Measurements from ENCODE around the gene CELF1. TPM values are rescaled to one million over a fixed set of nuclear protein-coding genes. Genes with fewer than 3 reads are reported as not detected.

CELF1 gene
- polyA plus RNA-seq, 1 donor (not counting 4 experiments of a cell fraction or from before 2014, with no cell fraction given): 110 TPM

DNA sequence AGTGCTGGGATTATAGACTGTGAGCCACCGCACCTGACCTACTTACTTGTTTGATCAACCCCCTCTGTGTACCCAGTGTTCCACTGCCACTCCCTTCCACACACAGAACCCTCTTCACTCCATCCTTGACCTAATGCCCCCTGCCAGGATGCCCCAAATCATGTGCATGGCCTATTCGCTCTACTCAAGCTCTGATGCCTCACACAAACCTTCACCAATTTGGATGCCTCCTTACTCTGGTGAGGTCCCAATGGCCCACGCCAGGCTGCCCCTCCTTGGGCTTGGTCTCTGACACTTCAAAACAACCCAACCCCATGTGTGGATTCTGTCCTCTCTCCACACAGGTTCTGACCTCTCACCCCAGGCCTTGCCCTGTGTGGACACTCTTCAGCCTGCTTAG lies 117.2 kb downstream of the CELF1 start:
- H3K4me1 ChIP-seq (ENCODE audit: control insufficient read depth, extremely low read depth, insufficient read depth, low read length): no peaks in the 10 kb centered on the region
- FAIRE-seq (no peak), DNase-seq (ENCODE audit: low read depth, low spot score) (no peak)

DNA sequence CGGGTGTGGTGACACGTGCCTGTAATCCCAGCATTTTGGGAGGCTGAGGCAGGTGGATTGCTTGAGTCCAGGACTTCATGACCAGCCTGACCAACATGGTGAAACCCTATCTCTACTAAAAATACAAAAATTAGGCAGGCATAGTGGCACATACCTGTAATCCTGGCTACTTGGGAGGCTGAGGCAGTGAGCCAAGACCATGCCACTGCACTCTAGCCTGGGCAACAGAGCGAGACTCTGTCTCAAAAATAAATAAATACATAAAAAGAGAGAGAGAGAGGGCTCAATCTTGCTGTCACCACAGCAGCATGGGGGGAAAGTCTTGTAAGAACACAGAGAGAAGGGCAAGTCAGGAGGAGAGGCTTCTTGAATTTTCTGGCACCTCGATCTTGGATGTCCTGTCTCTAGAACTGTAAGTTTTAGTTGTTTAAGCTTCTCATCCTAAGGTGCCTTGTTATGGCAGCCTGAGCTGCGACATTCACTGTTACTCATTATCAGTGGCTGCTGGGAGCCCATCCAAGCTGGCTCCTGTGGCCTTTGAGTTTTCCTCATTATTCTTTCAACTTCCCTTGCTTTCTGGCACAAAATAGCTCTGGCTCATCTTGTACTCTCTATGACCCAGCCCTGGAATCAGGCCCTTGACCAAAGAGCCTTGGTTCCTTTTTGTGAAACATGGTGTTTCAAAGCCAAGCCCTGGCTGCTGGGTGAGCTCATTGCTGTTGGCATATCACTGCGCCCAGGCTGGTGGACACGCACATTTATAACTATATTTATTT lies 118.7 kb downstream of the CELF1 start:
- H3K27ac ChIP-seq (ENCODE audit: control insufficient read depth, insufficient read depth, low read length): no peak overlapping the region
- peaks cover 0 to 2% of the 10 kb centered on the region in 2 experiments for H3K36me3 ChIP-seq (ENCODE audit: control insufficient read depth in 2 of 2, extremely low read depth in 1 of 2, insufficient read depth in 2 of 2, low read length in 2 of 2)
- H3K4me1 ChIP-seq (ENCODE audit: control insufficient read depth, extremely low read depth, insufficient read depth, low read length): no peaks in the 10 kb centered on the region
- no peaks in the 10 kb centered on the region for H4K20me1 ChIP-seq (ENCODE audit: control insufficient read depth, extremely low read depth, insufficient read depth, low read length)
- H3K4me2 ChIP-seq (ENCODE audit: control insufficient read depth, extremely low read depth, insufficient read depth, low read depth, low read length): no peak overlapping the region
- DNase-seq (ENCODE audit: low read depth, low spot score) (no peak), FAIRE-seq (no peak)
- H3K9me1 ChIP-seq (ENCODE audit: control insufficient read depth, extremely low read depth, insufficient read depth, low read length): no peaks in the 10 kb centered on the region
- no peaks in the 10 kb centered on the region for H3K27me3 ChIP-seq (ENCODE audit: control insufficient read depth, extremely low read depth, insufficient read depth, low read length)
- no peak overlapping the region for H2AFZ ChIP-seq (ENCODE audit: control insufficient read depth, low read length)
- no peak for TF ChIP-seq EZH2 (IDR thresholded peaks at IDR 0.05; ENCODE audit: low read length)
- TF ChIP-seq, protein P1, sequence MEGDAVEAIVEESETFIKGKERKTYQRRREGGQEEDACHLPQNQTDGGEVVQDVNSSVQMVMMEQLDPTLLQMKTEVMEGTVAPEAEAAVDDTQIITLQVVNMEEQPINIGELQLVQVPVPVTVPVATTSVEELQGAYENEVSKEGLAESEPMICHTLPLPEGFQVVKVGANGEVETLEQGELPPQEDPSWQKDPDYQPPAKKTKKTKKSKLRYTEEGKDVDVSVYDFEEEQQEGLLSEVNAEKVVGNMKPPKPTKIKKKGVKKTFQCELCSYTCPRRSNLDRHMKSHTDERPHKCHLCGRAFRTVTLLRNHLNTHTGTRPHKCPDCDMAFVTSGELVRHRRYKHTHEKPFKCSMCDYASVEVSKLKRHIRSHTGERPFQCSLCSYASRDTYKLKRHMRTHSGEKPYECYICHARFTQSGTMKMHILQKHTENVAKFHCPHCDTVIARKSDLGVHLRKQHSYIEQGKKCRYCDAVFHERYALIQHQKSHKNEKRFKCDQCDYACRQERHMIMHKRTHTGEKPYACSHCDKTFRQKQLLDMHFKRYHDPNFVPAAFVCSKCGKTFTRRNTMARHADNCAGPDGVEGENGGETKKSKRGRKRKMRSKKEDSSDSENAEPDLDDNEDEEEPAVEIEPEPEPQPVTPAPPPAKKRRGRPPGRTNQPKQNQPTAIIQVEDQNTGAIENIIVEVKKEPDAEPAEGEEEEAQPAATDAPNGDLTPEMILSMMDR (optimal IDR thresholded peaks at IDR 0.05 in 1 of 3, IDR thresholded peaks at IDR 0.05 in 1 of 3, conservative IDR thresholded peaks at IDR 0.05 in 1 of 3; ENCODE audit: extremely low read depth in 1 of 3, insufficient read depth in 2 of 3, low read length in 3 of 3): no peak
- H3K9ac ChIP-seq (ENCODE audit: control insufficient read depth, extremely low read depth, insufficient read depth, low read length): no peak overlapping the region
- H3K79me2 ChIP-seq (ENCODE audit: control insufficient read depth, insufficient read depth, low read length): no peaks in the 10 kb centered on the region
- H3K4me3 ChIP-seq (ENCODE audit: control insufficient read depth in 2 of 3, extremely low read depth in 1 of 3, insufficient read depth in 2 of 3, low read depth in 1 of 3, low read length in 3 of 3): no peak overlapping the region
- H3K9me3 ChIP-seq (ENCODE audit: control insufficient read depth, low read depth, low read length): no peaks in the 10 kb centered on the region
- dilution Hi-C loops (cut with MboI; ENCODE audit: extremely low pct_ligation_motif_present, low sequenced_read_pairs): no loop called here

More for the DNA sequence above, 117.2 kb downstream of the CELF1 start:
- H3K27me3 ChIP-seq (ENCODE audit: control insufficient read depth, extremely low read depth, insufficient read depth, low read length): no peaks in the 10 kb centered on the region
- no peak overlapping the region for H3K27ac ChIP-seq (ENCODE audit: control insufficient read depth, insufficient read depth, low read length)
- no peak overlapping the region for H3K4me3 ChIP-seq (ENCODE audit: control insufficient read depth in 2 of 3, extremely low read depth in 1 of 3, insufficient read depth in 2 of 3, low read depth in 1 of 3, low read length in 3 of 3)
- H3K4me2 ChIP-seq (ENCODE audit: control insufficient read depth, extremely low read depth, insufficient read depth, low read depth, low read length): no peak overlapping the region
- no peaks in the 10 kb centered on the region for H3K79me2 ChIP-seq (ENCODE audit: control insufficient read depth, insufficient read depth, low read length)
- H3K9me3 ChIP-seq (ENCODE audit: control insufficient read depth, low read depth, low read length): no peaks in the 10 kb centered on the region
- H3K9me1 ChIP-seq (ENCODE audit: control insufficient read depth, extremely low read depth, insufficient read depth, low read length): no peaks in the 10 kb centered on the region
- dilution Hi-C loops (cut with MboI; ENCODE audit: extremely low pct_ligation_motif_present, low sequenced_read_pairs): no loop called here
- no peak for TF ChIP-seq EZH2 (IDR thresholded peaks at IDR 0.05; ENCODE audit: low read length)
- TF ChIP-seq, protein P1 (optimal IDR thresholded peaks at IDR 0.05 in 1 of 3, IDR thresholded peaks at IDR 0.05 in 1 of 3, conservative IDR thresholded peaks at IDR 0.05 in 1 of 3; ENCODE audit: extremely low read depth in 1 of 3, insufficient read depth in 2 of 3, low read length in 3 of 3): no peak
- peaks cover 0 to 2% of the 10 kb centered on the region in 2 experiments for H3K36me3 ChIP-seq (ENCODE audit: control insufficient read depth in 2 of 2, extremely low read depth in 1 of 2, insufficient read depth in 2 of 2, low read length in 2 of 2)
- no peak overlapping the region for H3K9ac ChIP-seq (ENCODE audit: control insufficient read depth, extremely low read depth, insufficient read depth, low read length)
- H2AFZ ChIP-seq (ENCODE audit: control insufficient read depth, low read length): no peak overlapping the region
- H4K20me1 ChIP-seq (ENCODE audit: control insufficient read depth, extremely low read depth, insufficient read depth, low read length): no peaks in the 10 kb centered on the region

Data from keratinocyte (primary cell).